Measurements from ENCODE around the gene SLC6A5.

The SLC6A5 gene

GRCh38 chr11:20597154-20597679 is 2.2 kb upstream of the SLC6A5 start:
- no peak for DNase-seq

- no peak for DNase-seq
Measured at GRCh38 chr11:20597680-20598484, 1.5 kb upstream of the SLC6A5 start.

GRCh38 chr11:20598492-20598891 is 916 bp upstream of the SLC6A5 start:
- DNase-seq = no peak

- DNase-seq = no peak
Measured at GRCh38 chr11:20600020-20600346, 575 bp downstream of the SLC6A5 start.

GRCh38 chr11:20600551-20600950 is 1.1 kb downstream of the SLC6A5 start:
- DNase-seq = no peak

- no peak for DNase-seq
Measured at GRCh38 chr11:20601221-20601914, 2.0 kb downstream of the SLC6A5 start.

GRCh38 chr11:20604295-20604803 is 4.9 kb downstream of the SLC6A5 start:
- DNase-seq = no peak

GRCh38 chr11:20604864-20605601 is 5.6 kb downstream of the SLC6A5 start:
- no peak for DNase-seq

GRCh38 chr11:20605602-20606091 is 6.2 kb downstream of the SLC6A5 start:
- no peak for DNase-seq

GRCh38 chr11:20608934-20609333 is 9.5 kb downstream of the SLC6A5 start:
- DNase-seq = no peak

- DNase-seq = peak; percentile 86 to 87
Measured at GRCh38 chr11:20609727-20610707, 10.6 kb downstream of the SLC6A5 start.

GRCh38 chr11:20610825-20611224 is 11.4 kb downstream of the SLC6A5 start:
- no peak for DNase-seq

GRCh38 chr11:20611445-20611844 is 12.0 kb downstream of the SLC6A5 start:
- no peak for DNase-seq

- DNase-seq = no peak
Measured at GRCh38 chr11:20611892-20612291, 12.5 kb downstream of the SLC6A5 start.

- no peak for DNase-seq
Measured at GRCh38 chr11:20612416-20612815, 13.0 kb downstream of the SLC6A5 start.

GRCh38 chr11:20616920-20617319 is 17.5 kb downstream of the SLC6A5 start:
- no peak for DNase-seq

- DNase-seq = no peak
Measured at GRCh38 chr11:20617346-20618005, 18.1 kb downstream of the SLC6A5 start.

- DNase-seq = no peak
Measured at GRCh38 chr11:20618083-20618482, 18.7 kb downstream of the SLC6A5 start.

GRCh38 chr11:20620988-20621387 is 21.6 kb downstream of the SLC6A5 start:
- DNase-seq = no peak

GRCh38 chr11:20621679-20622078 is 22.3 kb downstream of the SLC6A5 start:
- DNase-seq = no peak

GRCh38 chr11:20623252-20623651 is 23.8 kb downstream of the SLC6A5 start:
- DNase-seq = no peak
